Adrenal gland (tissue), 5 donors: ENCODE measurements around the gene RASGEF1C.

Experiments used
- CTCF ChIP-seq, 6 experiments: fragments of 450-650 bp in 4 of 6; fragments of 200-600 bp in 2 of 6; sonication (generic) in 1 of 6; IDR thresholded peaks; 1 replicate in 5 of 6; 2 replicates in 1 of 6; pipeline versions ENCODE4 v1.5.1 to v1.8.0; 2016 to 2021; ENCODE audit warnings: antibody characterized with exemption in 6 of 6, mild to moderate bottlenecking in 2 of 6, moderate library complexity in 1 of 6
- POLR2A ChIP-seq, 2 donors: fragments of 450-650 bp; IDR thresholded peaks; one replicate each; pipeline ENCODE4 v1.6.1; 2017; ENCODE audit warnings: antibody characterized with exemption in 2 of 2, mild to moderate bottlenecking in 2 of 2, moderate library complexity in 1 of 2
- donor health status: DM: no; HTN: no; CAD: no.

- TF ChIP-seq CTCF (IDR thresholded peaks at IDR 0.05) (peak in 1 of 6 experiments; percentile 7), POLR2A (IDR thresholded peaks at IDR 0.05) (no peak)
Observed at GRCh38 chr5:180208435-180209081, 453 bp downstream of the RASGEF1C start.
